ENCODE results near the gene RAET1G. TPM values are rescaled to one million over a fixed set of nuclear protein-coding genes. Genes with fewer than 3 reads are reported as not detected.

The RAET1G gene
- total RNA-seq, 1 donor from 2014 or later = 1.2 TPM

DNA sequence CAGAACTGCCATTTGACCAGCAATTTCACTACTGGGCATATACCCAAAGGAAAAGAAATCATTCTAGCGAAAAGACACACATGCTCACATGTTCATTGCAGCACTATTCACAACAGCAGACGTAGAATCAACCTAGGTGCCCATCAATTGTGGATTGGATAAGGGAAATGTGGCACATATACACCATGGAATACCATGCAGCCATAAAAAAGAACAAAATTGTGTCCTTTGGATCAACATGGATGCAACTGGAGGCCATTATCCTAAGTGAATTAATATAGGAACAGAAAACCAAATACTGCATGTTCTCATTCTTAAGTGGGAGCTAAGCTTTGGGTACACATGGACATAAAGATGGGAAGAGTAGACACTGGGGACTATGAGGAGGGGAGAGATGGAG lies 41.1 kb downstream of the RAET1G start:
- no peak for ATAC-seq
- intact Hi-C loops (cut with DNase I) = no loop called here

DNA sequence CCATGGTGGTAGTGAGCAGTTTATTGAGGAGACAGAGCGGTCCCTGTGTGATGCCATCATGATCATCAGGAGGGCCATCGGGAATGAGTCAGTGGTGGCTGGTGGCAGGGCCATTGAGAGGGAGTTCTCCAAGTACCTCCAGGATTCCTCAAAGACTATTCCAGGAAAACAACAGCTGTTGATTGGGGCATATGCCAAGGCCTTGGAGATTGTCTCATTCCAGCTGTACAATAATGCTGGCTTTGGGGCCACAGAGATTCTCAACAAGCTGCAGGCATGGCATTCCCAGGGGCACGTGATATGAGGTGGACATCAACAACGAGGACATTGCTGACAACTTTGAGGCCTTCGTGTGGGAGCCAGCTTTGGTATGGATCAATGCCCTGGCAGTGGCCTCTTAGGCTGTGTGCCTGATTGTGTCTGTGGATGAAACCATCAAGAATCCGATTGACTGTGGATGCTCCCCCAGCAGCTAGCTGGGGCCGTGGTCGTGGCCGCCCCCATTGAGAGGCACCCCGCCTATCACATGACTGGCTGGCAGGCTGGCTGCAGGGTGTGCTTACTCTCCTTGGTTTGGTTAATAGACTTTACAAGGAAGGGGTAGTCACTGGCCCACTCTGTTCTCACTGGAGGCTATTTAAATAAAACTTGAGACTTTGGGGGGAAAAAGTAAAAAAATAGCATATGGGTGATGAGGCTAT lies 41.7 kb downstream of the RAET1G start:
- Histone ChIP-seq H3K36me3 (no peaks in the 10 kb centered on the region), H3K27ac (no peak overlapping the region), H3K4me1 (peaks cover 7% of the 10 kb centered on the region), H3K27me3 (no peaks in the 10 kb centered on the region), H3K9me3 (no peaks in the 10 kb centered on the region), H3K4me3 (no peak overlapping the region)
- DNase-seq (no peak), ATAC-seq (no peak)
- intact Hi-C loops (cut with DNase I) = no loop called here
- TF ChIP-seq, protein P1, sequence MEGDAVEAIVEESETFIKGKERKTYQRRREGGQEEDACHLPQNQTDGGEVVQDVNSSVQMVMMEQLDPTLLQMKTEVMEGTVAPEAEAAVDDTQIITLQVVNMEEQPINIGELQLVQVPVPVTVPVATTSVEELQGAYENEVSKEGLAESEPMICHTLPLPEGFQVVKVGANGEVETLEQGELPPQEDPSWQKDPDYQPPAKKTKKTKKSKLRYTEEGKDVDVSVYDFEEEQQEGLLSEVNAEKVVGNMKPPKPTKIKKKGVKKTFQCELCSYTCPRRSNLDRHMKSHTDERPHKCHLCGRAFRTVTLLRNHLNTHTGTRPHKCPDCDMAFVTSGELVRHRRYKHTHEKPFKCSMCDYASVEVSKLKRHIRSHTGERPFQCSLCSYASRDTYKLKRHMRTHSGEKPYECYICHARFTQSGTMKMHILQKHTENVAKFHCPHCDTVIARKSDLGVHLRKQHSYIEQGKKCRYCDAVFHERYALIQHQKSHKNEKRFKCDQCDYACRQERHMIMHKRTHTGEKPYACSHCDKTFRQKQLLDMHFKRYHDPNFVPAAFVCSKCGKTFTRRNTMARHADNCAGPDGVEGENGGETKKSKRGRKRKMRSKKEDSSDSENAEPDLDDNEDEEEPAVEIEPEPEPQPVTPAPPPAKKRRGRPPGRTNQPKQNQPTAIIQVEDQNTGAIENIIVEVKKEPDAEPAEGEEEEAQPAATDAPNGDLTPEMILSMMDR (IDR thresholded peaks at IDR 0.05) = no peak

More for the DNA sequence above, 41.1 kb downstream of the RAET1G start:
- peaks cover 7% of the 10 kb centered on the region for H3K4me1 ChIP-seq
- no peaks in the 10 kb centered on the region for H3K36me3 ChIP-seq
- no peak overlapping the region for H3K4me3 ChIP-seq
- no peaks in the 10 kb centered on the region for H3K27me3 ChIP-seq
- no peak overlapping the region for H3K27ac ChIP-seq
- no peaks in the 10 kb centered on the region for H3K9me3 ChIP-seq
- no peak for DNase-seq
- TF ChIP-seq, protein P1 (IDR thresholded peaks at IDR 0.05) = no peak

DNA sequence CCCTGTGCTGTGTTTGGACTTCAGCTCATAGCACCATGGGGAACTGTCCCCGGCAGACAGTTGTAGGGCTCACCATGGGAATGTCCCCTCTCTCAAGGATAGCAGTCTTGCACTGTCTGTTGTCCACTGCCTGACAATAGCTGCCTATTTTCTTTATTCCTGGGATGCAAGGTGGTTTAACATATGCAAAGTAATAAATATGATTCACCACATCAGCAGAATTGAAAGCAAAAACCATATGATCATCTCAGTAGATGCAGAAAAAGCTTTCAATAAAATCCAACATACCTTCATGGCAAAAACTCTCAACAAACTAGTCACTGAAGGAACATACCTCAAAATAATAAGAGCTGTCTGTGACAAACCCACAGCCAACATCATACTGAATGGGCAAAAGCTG lies 45.3 kb downstream of the RAET1G start:
- Histone ChIP-seq H3K27ac (no peak overlapping the region), H3K4me3 (no peak overlapping the region), H3K27me3 (no peaks in the 10 kb centered on the region), H3K9me3 (no peaks in the 10 kb centered on the region), H3K36me3 (no peaks in the 10 kb centered on the region), H3K4me1 (no peaks in the 10 kb centered on the region)
- DNase-seq = no peak
- TF ChIP-seq, protein P1 (IDR thresholded peaks at IDR 0.05) = no peak
- ATAC-seq = no peak
- intact Hi-C loops (cut with DNase I) = no loop called here

DNA sequence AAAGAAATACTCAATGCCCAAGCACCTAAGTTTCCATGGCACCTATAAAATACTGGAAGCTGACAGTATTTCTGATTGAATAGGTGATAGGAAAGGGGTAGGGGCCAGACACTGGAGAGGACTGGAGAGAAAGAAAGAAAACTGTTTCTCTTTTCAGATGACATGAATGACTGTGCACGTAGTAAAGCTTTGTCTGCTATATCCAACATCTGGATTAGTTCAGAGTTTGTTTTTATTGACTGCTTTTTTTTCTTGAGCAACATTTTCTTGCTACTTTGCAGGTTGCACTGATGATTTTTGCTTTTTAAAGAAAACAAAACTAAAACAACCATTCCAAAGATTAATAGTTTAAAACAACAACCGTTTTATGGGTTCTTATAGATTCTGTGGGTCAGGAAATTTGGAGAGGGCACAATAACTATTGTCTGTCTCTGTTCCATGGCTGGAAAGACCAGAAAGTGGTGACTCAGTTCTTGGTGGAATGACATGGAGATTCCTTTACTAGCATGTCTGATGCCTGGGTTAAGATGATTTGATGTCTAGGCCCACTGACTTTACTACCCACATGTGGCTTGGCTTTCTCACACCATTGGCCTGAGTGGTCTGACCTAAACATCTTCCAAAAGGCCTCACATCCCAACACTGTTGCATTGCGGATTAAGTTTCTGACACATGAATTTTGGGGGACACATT lies 46.5 kb downstream of the RAET1G start:
- no peak for DNase-seq
- no peak for ATAC-seq
- Histone ChIP-seq H3K4me3 (no peak overlapping the region), H3K27ac (no peak overlapping the region), H3K4me1 (no peaks in the 10 kb centered on the region), H3K9me3 (no peaks in the 10 kb centered on the region), H3K36me3 (no peaks in the 10 kb centered on the region), H3K27me3 (no peaks in the 10 kb centered on the region)
- intact Hi-C loops (cut with DNase I) = no loop called here
- TF ChIP-seq, protein P1 (IDR thresholded peaks at IDR 0.05) = no peak

DNA sequence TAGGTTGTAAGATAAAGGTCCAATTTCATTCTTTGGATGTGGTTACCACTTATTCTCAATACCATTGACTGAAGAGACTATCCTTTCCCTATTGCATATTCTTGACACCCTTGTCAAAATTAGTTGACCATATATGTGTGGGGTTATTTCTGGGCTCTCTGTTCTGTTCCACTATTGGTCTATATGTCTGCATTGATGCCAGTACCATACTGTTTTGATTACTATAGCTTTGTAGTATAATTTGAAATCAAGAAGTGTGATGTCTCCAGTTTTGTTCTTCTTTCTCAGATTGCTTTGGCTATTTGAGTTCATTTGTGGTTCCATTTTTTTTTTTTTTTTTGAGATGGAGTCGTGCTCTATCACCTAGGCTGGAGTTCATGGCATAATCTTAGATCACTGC lies 50.7 kb downstream of the RAET1G start:
- no peaks in the 10 kb centered on the region for H3K36me3 ChIP-seq
- H3K4me1 ChIP-seq = no peaks in the 10 kb centered on the region
- no peak for ATAC-seq
- intact Hi-C loops (cut with DNase I) = no loop called here
- H3K9me3 ChIP-seq = no peaks in the 10 kb centered on the region
- no peak overlapping the region for H3K27ac ChIP-seq
- TF ChIP-seq, protein P1 (IDR thresholded peaks at IDR 0.05) = no peak
- H3K27me3 ChIP-seq = no peaks in the 10 kb centered on the region
- no peak for DNase-seq
- H3K4me3 ChIP-seq = no peak overlapping the region
